ENCODE results near the gene PSG6. TPM values are rescaled to one million over a fixed set of nuclear protein-coding genes. Genes with fewer than 3 reads are reported as not detected.
"Not testable (repeated sequence)": the region's sequence is repeated elsewhere in the genome, so short reads cannot be mapped to it uniquely, and the experiment has no call there.

PSG6 gene
- 1 to 10 TPM in 1 of 4 donors, not detected in 3; 1.9 TPM for total RNA-seq

DNA sequence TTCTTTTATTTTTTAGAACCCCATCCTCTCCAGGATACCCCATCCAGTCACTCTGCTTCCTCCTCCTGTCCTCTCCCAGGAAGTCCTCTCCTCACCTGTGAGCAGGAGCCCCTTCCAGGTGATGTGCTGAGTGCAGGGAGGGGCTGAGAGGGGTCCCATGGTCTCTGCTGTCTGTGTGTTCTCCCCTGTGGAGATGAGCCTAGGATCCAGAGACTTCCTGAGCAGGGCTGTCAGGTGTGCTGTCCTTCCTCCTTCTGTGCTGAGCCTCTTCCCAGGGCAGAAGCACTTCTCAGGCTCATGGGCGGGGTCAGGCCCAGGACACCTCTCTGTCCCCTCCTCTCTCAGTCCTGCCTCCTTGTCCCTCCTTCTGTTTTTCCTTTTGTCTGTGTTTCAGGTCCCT is at the start of gene PSG6:
TSS of gene PSG6 (minus strand) at position 261 of the 400 bp plus-strand sequence. CDS start at position 159, 102 bp downstream.
- intact Hi-C loops (cut with DNase I; ENCODE audit: low total_unique reads); H3K4me3 ChIP-seq (ENCODE audit: low read depth, poor library complexity, severe bottlenecking); DNase-seq (ENCODE audit: low spot score in 2 of 2): not testable (repeated sequence)
- 80 to 87% methylated on average over 1 of the region's 1 CpG for WGBS, 2 donors

GRCh38 chr19:42965176-42965575 is 47.5 kb upstream of the PSG6 start:
- H3K4me3 ChIP-seq (ENCODE audit: low read depth, poor library complexity, severe bottlenecking): no peak overlapping the region
- TF ChIP-seq CTCF (IDR thresholded peaks at IDR 0.05) (no peak), POLR2A (IDR thresholded peaks at IDR 0.05) (no peak)
- no peak for DNase-seq (ENCODE audit: low spot score in 2 of 2)
- intact Hi-C loops (cut with DNase I; ENCODE audit: low total_unique reads): no loop called here
- 49 to 55% methylated on average over 2 of the region's 2 CpGs for WGBS, 2 donors

DNA sequence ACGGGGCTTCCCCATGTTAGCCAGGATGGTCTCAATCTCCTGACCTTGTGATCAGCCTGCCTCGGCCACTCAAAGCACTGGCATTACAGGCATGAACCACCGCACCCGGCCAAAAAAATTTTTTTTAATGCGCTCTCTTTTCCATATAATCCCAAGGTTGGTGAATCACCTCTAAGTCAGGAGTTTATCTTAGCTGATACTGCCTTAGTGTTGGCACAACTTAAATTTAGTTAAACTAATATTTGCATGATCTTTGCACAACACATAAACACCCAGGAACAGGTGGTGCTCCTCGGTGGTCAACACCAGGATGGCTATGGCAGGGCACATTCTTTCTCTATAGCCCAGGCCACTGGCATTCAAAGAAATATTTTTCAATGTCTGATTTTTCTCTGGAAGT is 43.4 kb upstream of the PSG6 start:
- TF ChIP-seq CTCF (IDR thresholded peaks at IDR 0.05) (no peak), POLR2A (IDR thresholded peaks at IDR 0.05) (no peak)
- 89 to 92% methylated on average over 6 of the region's 6 CpGs for WGBS, 2 donors
- no peak overlapping the region for H3K4me3 ChIP-seq (ENCODE audit: low read depth, poor library complexity, severe bottlenecking)
- intact Hi-C loops (cut with DNase I; ENCODE audit: low total_unique reads): no loop called here
- DNase-seq (ENCODE audit: low spot score in 2 of 2): no peak

- DNase-seq (ENCODE audit: low spot score in 2 of 2); intact Hi-C loops (cut with DNase I; ENCODE audit: low total_unique reads); H3K4me3 ChIP-seq (ENCODE audit: low read depth, poor library complexity, severe bottlenecking): not testable (repeated sequence)
- 79 to 85% methylated on average over 4 of the region's 4 CpGs for whole genome bisulfite sequencing, 2 donors
Measured at GRCh38 chr19:42952126-42952525, 34.4 kb upstream of the PSG6 start.

DNA sequence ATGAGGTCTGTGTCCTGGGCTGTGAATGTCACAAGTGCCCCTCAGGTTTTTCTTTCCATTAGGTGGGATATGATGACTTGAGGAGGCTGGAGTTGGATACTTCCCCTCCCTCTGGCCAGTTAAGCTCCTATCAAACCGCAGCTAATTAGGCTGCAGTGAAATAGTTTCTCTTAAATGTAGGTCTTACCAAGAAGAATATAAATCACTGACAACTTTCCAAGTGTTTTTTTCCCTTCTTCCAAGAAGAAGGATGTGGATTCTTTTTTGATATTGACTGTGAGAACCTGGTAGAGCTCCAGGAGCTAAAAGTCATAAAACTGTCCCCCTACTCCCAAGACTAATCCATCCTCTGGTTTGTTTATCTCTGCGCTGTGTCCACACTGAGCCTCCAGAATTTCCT is 33.8 kb upstream of the PSG6 start:
- intact Hi-C loops (cut with DNase I; ENCODE audit: low total_unique reads); H3K4me3 ChIP-seq (ENCODE audit: low read depth, poor library complexity, severe bottlenecking): not testable (repeated sequence)
- 59 to 68% methylated on average over 2 of the region's 2 CpGs for WGBS, 2 donors

GRCh38 chr19:42942187-42942789 is 24.6 kb upstream of the PSG6 start:
- WGBS, 2 donors: 40 to 47% methylated on average over 13 of the region's 13 CpGs
- intact Hi-C loops (cut with DNase I; ENCODE audit: low total_unique reads): no loop called here
- no peak overlapping the region for H3K4me3 ChIP-seq (ENCODE audit: low read depth, poor library complexity, severe bottlenecking)
- DNase-seq (ENCODE audit: low spot score in 2 of 2): no peak
- no peak for TF ChIP-seq POLR2A (IDR thresholded peaks at IDR 0.05)

More for the DNA sequence above, 33.8 kb upstream of the PSG6 start:
- DNase-seq (ENCODE audit: low spot score in 2 of 2): not testable (repeated sequence)

DNA sequence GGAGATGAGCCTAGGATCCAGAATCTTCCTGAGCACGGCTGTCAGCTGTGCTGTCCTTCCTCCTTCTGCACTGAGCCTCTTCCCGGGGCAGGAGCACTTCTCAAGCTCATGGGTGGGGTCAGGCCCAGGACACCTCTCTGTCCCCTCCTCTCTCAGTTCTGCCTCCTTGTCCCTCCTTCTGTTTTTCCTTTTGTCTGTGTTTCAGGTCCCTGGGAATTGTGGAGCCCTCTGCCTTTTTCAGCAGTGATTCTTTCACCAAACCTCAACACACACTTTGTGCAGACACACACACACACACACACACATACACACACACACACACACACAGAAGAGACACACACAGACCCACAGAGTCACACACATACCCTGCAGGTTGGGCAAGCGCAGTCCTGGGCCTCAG is 19.4 kb upstream of the PSG6 start, which contains the start of gene PSG7:
TSS of gene PSG7 (minus strand) at position 101 of the 400 bp plus-strand sequence. CDS start 131 bp downstream, outside the sequence.
- H3K4me3 ChIP-seq (ENCODE audit: low read depth, poor library complexity, severe bottlenecking); intact Hi-C loops (cut with DNase I; ENCODE audit: low total_unique reads); DNase-seq (ENCODE audit: low spot score in 2 of 2): not testable (repeated sequence)
- WGBS, 2 donors: 87% methylated on average over 3 of the region's 3 CpGs

DNA sequence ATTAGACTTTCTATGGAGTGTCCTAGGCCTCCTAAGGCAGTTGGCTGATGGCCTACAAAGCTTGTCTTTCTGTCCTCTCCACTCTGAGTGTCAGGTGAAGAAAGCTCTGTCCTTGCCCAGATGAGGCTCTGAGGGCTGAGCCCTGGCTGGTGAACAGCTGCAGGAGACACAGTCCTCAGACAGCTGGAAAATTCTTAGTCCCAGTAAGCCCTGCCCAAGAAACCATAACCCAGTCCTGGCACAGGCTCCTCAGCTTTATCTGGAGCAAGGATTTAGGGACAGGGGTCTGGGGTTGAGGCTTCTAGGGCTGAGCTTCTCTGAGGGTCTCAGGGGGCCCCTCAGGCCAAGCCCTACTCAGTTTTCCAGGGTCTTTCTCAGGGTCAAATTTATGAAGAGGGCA is 17.0 kb upstream of the PSG6 start:
- H3K4me3 ChIP-seq (ENCODE audit: low read depth, poor library complexity, severe bottlenecking); intact Hi-C loops (cut with DNase I; ENCODE audit: low total_unique reads); DNase-seq (ENCODE audit: low spot score in 2 of 2): not testable (repeated sequence)

DNA sequence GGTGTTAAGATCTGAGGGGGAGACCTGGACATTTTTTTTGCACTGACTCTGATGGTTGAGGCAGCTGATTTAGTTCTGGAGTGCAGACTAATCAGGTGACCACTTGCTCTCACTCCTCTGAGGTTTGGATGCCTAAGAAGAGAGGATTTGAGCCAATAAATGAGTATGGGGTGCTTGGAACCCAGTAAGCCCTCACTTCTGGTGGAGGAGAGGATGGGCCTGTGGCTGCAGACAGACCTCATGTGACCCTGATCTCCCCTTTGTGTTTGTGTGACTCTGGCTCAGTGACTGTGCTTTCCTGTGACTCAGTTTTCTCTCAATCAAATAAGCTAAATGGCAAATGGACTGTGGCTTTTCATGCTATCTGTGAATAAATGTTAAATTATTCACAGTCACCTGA is 16.5 kb upstream of the PSG6 start:
- H3K4me3 ChIP-seq (ENCODE audit: low read depth, poor library complexity, severe bottlenecking); DNase-seq (ENCODE audit: low spot score in 2 of 2); intact Hi-C loops (cut with DNase I; ENCODE audit: low total_unique reads): not testable (repeated sequence)

DNA sequence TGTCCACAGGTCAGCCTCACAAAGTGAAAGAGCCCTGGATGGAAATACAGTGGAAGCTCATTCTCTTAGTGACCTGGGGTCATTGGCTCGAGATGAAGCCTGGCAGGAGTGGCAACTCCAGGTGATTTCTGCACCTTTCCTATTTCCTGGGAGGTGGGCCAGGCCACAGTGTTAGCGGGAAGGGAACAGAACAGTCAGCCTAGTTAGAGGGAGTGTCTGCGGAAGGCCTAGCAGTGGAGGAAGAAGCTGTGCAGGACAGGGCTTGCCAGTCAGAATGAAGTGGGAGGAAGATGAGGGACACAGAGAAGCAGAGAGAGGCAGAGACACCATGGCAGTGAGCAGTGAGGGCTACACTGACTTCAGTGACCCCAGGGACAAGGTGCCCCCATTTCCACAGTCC is 15.7 kb upstream of the PSG6 start:
- 38 to 48% methylated on average over 3 of the region's 3 CpGs for WGBS, 2 donors
- H3K4me3 ChIP-seq (ENCODE audit: low read depth, poor library complexity, severe bottlenecking); DNase-seq (ENCODE audit: low spot score in 2 of 2); intact Hi-C loops (cut with DNase I; ENCODE audit: low total_unique reads): not testable (repeated sequence)

GRCh38 chr19:42932485-42933101 is 14.9 kb upstream of the PSG6 start:
- intact Hi-C loops (cut with DNase I; ENCODE audit: low total_unique reads): not testable (repeated sequence)

DNA sequence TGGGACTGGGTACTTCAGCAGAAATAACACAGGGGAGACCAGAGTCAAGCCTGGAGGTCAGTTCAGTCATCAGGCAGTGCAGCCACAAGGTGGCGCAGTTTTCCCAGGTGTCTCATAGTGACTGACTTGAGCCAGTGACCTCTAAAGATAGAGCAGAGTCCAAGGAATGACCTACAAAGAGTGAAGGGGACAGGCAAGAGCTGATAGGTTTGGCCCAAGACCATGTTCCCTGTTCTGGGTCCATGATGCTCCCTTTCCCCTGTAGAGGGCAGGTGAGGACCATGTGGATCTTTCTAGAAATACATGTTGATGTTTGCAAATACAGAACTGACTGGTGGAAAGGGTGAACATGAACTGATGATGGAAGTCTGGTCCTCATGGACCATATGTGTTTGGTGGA is 12.5 kb upstream of the PSG6 start:
- WGBS, 2 donors: 0% methylated on average over 1 of the region's 1 CpG
- intact Hi-C loops (cut with DNase I; ENCODE audit: low total_unique reads); H3K4me3 ChIP-seq (ENCODE audit: low read depth, poor library complexity, severe bottlenecking); DNase-seq (ENCODE audit: low spot score in 2 of 2): not testable (repeated sequence)

More at GRCh38 chr19:42932485-42933101, 14.9 kb upstream of the PSG6 start:
- not testable (repeated sequence) for DNase-seq (ENCODE audit: low spot score in 2 of 2); H3K4me3 ChIP-seq (ENCODE audit: low read depth, poor library complexity, severe bottlenecking)
- WGBS, 2 donors: 24 to 41% methylated on average over 5 of the region's 5 CpGs

All from lower leg skin (tissue), 4 donors.